ENCODE results near the gene PDE6D. TPM values are rescaled to one million over a fixed set of nuclear protein-coding genes. Genes with fewer than 3 reads are reported as not detected.
A peak's percentile ranks its signal among the peaks of the same experiment; 100 is the strongest.

Gene PDE6D
- total RNA-seq, 4 donors from 2014 or later, result 13.5 to 24.0 (median 16.1) TPM

DNA sequence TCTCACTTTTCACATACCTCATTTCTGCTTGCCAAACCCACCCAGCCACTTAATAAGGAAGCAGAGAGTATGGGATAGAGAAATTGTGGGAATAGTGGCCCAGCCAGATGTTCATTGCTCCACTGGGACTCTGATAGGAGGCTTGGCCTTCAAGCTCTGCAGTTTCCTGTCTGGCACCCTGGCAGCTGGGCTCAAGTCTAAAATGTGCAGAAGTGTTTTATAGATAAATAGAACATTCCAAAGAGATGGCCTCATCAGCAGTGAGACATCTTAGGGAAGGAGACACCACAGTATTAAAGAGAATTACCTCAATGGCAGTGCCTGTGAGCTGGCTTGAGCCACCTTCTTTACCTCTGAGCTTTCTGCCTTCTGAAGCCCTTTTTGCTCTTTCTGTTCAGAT is 29.8 kb upstream of the PDE6D start:
- TF ChIP-seq POLR2A (IDR thresholded peaks at IDR 0.05), result no peak
- TF ChIP-seq, protein P1, sequence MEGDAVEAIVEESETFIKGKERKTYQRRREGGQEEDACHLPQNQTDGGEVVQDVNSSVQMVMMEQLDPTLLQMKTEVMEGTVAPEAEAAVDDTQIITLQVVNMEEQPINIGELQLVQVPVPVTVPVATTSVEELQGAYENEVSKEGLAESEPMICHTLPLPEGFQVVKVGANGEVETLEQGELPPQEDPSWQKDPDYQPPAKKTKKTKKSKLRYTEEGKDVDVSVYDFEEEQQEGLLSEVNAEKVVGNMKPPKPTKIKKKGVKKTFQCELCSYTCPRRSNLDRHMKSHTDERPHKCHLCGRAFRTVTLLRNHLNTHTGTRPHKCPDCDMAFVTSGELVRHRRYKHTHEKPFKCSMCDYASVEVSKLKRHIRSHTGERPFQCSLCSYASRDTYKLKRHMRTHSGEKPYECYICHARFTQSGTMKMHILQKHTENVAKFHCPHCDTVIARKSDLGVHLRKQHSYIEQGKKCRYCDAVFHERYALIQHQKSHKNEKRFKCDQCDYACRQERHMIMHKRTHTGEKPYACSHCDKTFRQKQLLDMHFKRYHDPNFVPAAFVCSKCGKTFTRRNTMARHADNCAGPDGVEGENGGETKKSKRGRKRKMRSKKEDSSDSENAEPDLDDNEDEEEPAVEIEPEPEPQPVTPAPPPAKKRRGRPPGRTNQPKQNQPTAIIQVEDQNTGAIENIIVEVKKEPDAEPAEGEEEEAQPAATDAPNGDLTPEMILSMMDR (IDR thresholded peaks at IDR 0.05), result no peak
- Histone ChIP-seq H3K27ac (no peak overlapping the region), H3K9me3 (no peaks in the 10 kb centered on the region), H3K36me3 (peaks cover 12 to 87% (median 14%) of the 10 kb centered on the region in 3 donors), H3K4me3 (no peak overlapping the region), H3K27me3 (no peaks in the 10 kb centered on the region), H3K4me1 (no peaks in the 10 kb centered on the region)
- intact Hi-C loops (cut with DNase I), result no loop called here
- no peak for DNase-seq

DNA sequence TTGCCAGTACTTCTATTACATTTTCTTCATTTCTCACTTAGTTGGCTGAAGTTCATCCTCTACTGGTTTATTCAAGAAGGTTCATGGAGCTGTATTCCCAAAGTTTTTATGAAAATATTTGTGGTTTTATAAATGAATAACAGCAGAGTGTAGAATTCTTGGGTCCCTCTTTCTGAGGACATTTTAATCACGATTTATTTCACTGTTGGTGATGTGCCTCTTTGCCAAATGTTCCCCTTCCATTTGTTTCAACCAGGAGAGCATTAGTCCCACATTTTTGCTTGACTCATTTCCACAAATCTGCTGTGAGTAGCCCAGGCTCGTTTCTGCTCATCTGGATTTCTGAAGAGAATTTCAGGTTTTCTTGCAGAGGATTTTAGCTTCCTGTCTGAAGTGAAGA is 25.9 kb upstream of the PDE6D start:
- no peaks in the 10 kb centered on the region for H3K27me3 ChIP-seq
- TF ChIP-seq POLR2A (IDR thresholded peaks at IDR 0.05), result no peak
- TF ChIP-seq, protein P1 (IDR thresholded peaks at IDR 0.05), result no peak
- no peak overlapping the region for H3K27ac ChIP-seq
- intact Hi-C loops (cut with DNase I), result no loop called here
- no peaks in the 10 kb centered on the region for H3K4me1 ChIP-seq
- no peak for DNase-seq
- H3K36me3 ChIP-seq, result peaks cover 14 to 99% (median 21%) of the 10 kb centered on the region in 3 donors
- no peak overlapping the region for H3K4me3 ChIP-seq
- no peaks in the 10 kb centered on the region for H3K9me3 ChIP-seq
- 70 to 72% methylated on average over 2 of the region's 2 CpGs for whole genome bisulfite sequencing, 2 donors

DNA sequence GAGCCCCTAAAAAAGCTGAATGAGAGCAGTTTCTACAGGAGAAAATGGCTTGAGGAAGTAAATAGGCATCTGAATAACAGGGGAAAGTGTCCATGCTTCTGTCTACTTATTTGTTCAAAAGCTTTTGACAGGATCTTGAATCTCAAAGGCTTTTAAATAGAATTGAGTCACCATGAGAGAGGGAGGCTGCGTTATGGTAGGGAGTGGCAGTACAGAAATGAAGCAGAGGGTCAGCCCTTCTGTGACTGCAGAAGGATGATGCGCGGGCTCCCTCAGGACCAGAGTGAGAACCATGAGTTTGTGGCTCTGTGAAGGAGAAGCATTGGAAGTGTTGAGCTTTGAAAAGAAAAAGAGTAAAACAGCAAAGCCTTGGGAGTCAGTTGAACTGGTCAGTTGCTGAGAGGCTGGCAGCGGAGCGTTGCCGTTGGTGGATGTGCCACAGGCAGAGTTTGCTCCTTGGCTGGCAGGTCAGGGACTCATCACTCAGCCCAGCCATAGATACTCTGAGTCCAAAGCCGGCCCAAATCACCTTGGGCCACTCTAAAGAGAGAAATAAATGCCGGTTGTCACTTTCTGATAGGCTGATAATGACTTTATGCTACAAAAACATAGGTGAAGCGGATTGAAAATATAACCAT is 22.5 kb upstream of the PDE6D start:
- 88 to 90% methylated on average over 7 to 9 of the region's 9 CpGs for WGBS, 2 donors
- peaks cover 20 to 100% (median 29%) of the 10 kb centered on the region in 3 donors for H3K36me3 ChIP-seq
- TF ChIP-seq POLR2A (IDR thresholded peaks at IDR 0.05), result no peak
- TF ChIP-seq, protein P1 (IDR thresholded peaks at IDR 0.05), result no peak
- no peak for DNase-seq
- H3K27me3 ChIP-seq, result no peaks in the 10 kb centered on the region
- no peaks in the 10 kb centered on the region for H3K9me3 ChIP-seq
- no peaks in the 10 kb centered on the region for H3K4me1 ChIP-seq
- intact Hi-C loops (cut with DNase I), result no loop called here
- H3K27ac ChIP-seq, result no peak overlapping the region
- no peak overlapping the region for H3K4me3 ChIP-seq

DNA sequence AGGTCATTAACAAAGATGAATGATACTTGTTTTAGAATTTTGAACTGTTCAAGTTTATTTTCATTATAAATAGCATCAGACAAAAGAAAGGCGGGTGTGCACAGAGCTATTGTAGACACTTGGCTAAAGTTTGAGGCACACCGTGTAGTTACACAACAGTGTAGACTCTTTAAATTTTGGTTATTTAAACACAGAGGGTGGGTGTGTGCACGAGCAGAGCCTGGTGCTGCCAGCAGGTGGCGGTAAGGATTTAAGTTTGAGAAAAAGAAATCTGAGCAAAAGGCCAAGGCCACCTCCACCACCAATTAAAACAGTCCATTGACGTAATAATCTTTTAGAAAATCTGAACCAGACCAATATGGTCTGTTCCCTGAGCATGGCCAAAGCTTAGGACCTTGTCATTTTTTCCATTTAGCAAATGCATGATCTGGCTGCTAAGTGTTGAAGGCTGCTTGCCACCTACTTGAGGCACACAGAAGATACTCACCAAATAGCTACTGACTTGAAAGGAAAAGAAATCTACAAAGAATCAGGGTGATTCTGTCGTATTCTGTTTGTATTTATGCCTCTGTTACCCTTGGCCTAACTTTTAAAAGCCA is 19.5 kb upstream of the PDE6D start:
- Histone ChIP-seq H3K27ac (no peak overlapping the region), H3K4me1 (peaks cover 0 to 2% (median 0%) of the 10 kb centered on the region in 3 donors), H3K27me3 (no peaks in the 10 kb centered on the region), H3K4me3 (no peak overlapping the region), H3K36me3 (peaks cover 12 to 100% (median 18%) of the 10 kb centered on the region in 3 donors), H3K9me3 (no peaks in the 10 kb centered on the region)
- no peak for TF ChIP-seq POLR2A (IDR thresholded peaks at IDR 0.05)
- TF ChIP-seq, protein P1 (IDR thresholded peaks at IDR 0.05), result peak in 4 of 6 experiments; percentile 40 to 63 (median 45)
- intact Hi-C loops (cut with DNase I), result no loop called here
- no peak for DNase-seq
- 49 to 56% methylated on average over 6 of the region's 6 CpGs for WGBS, 2 donors

DNA sequence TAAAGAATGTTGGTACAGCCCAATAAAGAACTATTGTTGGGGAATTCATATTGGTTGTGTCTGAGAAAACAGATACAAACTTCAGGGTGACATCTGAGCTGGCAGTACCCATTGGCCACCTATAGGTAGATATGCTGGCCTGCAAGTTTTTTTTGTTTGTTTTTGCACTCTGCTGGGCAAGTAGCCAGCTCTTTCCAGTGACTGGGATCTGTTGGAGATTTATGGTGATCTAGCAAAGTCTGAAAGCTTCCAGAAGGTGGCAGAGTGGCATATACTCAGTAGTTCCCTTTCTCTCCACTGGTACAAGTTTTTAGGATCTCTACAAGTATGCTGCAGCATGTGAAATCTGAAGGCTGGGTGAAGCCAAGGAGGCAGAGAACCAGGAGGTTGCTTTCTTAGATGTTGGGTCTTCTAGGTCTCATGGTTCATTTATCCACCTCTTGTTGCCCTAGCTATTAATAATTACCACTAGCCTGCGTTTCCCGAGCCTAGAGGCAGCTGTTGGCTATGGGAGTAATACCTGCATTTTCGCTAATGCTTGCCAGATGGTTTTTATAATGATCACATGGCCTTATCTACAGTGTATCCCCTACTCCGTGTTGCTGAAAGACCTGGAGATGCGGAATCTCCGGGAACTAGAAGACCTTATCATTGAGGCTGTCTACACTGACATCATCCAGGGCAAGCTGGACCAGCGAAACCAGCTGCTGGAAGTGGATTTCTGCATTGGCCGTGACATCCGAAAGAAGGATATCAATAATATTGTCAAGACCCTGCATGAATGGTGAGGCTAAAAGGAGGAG is 14.6 kb upstream of the PDE6D start:
- no peaks in the 10 kb centered on the region for H3K27me3 ChIP-seq
- TF ChIP-seq, protein P1 (IDR thresholded peaks at IDR 0.05), result peak in 5 of 6 experiments; percentile 11 to 67 (median 35)
- no peak for TF ChIP-seq POLR2A (IDR thresholded peaks at IDR 0.05)
- no peaks in the 10 kb centered on the region for H3K9me3 ChIP-seq
- WGBS, 2 donors, result 85 to 91% methylated on average over 9 of the region's 9 CpGs
- no peak overlapping the region for H3K27ac ChIP-seq
- H3K36me3 ChIP-seq, result peaks cover 12 to 100% (median 18%) of the 10 kb centered on the region in 3 donors
- intact Hi-C loops (cut with DNase I), result no loop called here
- no peak overlapping the region for H3K4me3 ChIP-seq
- no peak for DNase-seq
- H3K4me1 ChIP-seq, result peaks cover 0 to 7% (median 0%) of the 10 kb centered on the region in 3 donors
